Left colon (tissue), 2 donors: Measurements from ENCODE around the gene AIMP2. TPM values are rescaled to one million over a fixed set of nuclear protein-coding genes. Genes with fewer than 3 reads are reported as not detected.
"Not testable (repeated sequence)": the region's sequence is repeated elsewhere in the genome, so short reads cannot be mapped to it uniquely, and the experiment has no call there.

ENCODE experiments used
- ATAC-seq: fragments of 200-7000 bp; cut with Tn5 transposase; one replicate; pipeline ENCODE4 v1.9.1; 2020; ENCODE audit warnings: mild to moderate bottlenecking, moderate library complexity
- DNase-seq, 2 donors: peaks; one replicate each; pipeline ENCODE4 v3.0.0-alpha.2; 2020
- intact Hi-C, 2 donors: fragments of 100-400 bp; cut with DNase I in 1 of 2; cut with micrococcal nuclease in 1 of 2; formaldehyde crosslinking; loops; one replicate each; pipeline versions ENCODE4 v1.11.2 to v1.14.0; 2022; cut with DNase I, micrococcal nuclease
- total RNA-seq, 2 donors: library from RNA; stranded (reverse); fragmentation: NEBNext Ultra II Directional; extraction: Animal tissue kit (Norgen Biotek cat#: 25700); gene quantifications; one replicate each; pipeline ENCODE4 v1.2.1, GENCODE V29; 2021
- donor health status: DM: no; HTN: no; CAD: no.
- donor health status: DM: yes; HTN: yes; CAD: no.

Gene AIMP2
- total RNA-seq, 2 donors from 2014 or later, result 41.1 to 49.8 TPM

DNA sequence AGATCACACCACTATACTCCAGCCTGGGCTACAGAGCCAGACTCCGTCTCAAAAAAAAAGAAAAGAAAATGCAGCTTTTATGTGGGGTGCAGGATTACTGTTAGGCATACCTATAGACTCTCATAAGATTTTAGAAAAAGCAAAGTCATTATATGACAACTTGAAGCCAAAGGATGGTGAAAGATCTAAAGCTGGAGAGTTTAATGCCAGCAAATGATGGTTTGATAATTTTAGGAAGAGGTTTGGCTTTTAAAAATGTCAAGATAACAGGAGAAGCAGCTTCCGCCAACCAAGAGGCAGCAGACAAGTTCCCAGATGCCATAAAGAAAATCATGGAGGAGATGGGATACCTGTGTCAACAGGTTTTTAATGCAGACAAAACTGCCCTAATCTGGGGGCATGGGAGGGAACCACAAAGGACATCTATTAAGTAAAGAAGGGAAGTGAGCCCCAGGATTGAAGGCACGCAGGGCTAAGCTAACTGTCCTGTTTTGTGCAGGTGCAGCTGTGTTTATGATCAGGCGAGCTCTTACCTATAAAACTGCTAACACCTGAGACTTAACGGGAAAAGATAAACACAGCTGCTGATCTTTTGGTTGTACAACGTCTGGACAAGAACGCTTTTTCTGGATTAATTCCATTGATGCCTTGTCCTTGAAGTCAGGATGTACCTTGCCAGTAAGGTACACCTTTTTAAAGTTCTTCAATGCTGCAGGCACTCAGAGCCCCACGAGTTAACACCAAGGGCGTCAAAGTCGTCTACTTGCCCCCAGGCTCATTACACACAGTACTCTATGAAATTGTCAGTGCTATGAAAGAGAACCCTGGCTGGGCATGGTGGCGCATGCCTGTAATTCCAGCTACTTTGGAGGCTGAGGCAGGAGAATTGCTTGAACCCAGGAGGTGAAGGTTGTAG lies 11.6 kb downstream of the AIMP2 start:
- DNase-seq, result no peak
- ATAC-seq, result peak; percentile 25
- intact Hi-C loops, result no loop called here

DNA sequence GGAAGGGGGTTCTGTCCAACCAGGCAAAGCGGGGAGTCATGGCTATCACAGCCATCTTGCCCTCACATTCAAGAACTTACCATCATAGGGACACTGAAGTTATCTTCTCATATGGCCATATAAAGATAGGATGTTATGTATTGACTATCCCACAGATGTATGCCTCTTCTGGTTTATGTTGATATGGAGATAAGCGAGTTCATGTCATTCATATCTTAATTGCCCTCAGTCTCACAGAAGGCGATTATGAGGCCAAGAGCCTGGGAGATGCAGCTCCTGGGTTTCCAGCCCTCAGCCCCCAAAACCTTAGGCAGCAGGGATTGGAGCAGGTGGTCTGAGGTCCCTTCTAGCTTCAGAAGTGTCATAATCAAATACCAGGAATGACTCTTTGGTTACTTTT lies 13.6 kb downstream of the AIMP2 start:
- intact Hi-C loops, result no loop called here
- ATAC-seq (no peak), DNase-seq (no peak)

DNA sequence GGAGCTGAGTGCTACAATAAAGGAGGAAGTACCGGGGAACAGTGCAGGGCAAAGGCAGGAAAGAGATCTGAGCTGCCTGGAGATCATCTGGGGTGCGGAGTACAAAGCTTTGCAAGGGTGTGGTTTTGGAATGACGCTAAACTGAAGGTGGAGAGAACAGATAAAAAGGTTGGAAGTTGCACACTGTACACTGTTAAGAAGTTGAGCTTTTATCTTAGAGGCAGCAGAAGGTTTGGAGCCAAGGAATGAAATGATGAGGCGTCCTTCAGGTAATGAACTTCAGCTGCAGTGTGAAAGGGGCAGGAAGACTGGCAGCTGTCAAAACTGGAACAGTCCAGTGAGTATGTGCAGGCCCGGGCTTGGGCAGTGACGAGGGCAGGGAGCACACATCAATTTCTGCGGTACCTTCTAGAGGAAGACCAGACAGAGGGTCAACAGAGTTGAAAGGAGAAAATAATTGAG lies 14.9 kb downstream of the AIMP2 start:
- intact Hi-C loops, result no loop called here
- ATAC-seq, result peak; percentile 65
- DNase-seq, result peak; percentile 24 to 49

DNA sequence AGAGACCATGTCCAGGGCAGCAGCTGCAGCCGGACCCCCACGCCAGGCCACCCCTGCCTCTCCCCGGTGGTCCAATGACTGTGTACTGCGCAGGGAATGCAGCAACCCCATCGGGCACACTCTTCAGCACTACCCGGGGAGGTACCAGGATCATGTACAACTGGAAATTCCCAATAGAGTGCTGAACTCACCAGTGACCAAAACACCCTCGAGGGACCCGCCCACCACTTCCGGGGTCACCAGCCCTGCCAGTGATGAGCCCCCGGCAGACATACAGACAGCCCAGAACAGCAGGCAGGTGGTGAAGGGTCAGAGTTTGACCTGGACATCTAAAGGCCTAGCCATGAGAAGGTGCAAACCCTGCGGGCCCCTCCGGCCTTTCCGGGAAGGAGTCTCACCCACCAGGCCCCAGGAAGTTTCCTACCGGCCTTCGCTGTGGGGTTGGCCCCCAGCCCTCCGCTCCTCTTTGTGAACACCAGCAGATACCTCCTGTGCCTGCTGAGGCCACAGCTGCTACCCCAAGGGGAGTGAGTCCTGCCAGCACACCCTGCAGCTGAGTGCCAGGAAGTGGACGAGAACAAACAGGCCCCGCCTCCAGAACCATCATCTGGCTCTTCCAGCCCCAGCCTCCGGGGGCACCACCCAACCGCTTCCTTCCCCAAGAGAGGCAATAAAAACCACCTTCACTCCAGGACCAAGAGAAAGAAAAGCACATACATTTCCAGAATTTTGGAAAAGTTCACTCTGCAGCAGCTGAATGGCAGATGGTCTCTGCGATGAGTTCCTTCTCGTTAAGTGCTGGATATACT lies 17.1 kb downstream of the AIMP2 start:
- peak; percentile 91 to 92 for DNase-seq
- intact Hi-C loops, result no loop called here
- peak; percentile 90 for ATAC-seq

DNA sequence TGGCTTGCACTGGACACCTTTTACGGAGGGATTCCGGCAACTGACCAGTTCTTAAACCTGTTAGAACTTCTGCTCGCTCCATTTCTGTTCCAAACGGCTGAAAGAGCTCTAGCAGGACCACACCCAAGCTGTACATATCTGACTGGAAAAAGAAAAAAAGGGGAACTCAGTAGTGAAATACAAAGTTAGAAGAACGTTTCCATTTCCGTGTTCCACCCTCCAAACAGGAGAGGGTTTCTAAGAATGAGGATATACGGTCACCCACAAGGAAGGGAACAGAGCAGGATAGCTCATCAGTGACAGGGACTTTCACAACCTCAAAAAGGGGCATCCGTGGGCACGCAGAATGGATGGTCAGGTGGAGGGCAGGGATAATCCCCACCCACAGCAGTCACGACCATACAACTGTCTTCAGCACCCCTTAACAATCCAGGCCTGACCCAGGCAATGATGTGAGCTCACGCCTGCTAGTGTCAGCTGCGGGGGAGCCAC lies 17.8 kb downstream of the AIMP2 start:
- ATAC-seq, result peak; percentile 41
- intact Hi-C loops, result no loop called here
- no peak for DNase-seq

DNA sequence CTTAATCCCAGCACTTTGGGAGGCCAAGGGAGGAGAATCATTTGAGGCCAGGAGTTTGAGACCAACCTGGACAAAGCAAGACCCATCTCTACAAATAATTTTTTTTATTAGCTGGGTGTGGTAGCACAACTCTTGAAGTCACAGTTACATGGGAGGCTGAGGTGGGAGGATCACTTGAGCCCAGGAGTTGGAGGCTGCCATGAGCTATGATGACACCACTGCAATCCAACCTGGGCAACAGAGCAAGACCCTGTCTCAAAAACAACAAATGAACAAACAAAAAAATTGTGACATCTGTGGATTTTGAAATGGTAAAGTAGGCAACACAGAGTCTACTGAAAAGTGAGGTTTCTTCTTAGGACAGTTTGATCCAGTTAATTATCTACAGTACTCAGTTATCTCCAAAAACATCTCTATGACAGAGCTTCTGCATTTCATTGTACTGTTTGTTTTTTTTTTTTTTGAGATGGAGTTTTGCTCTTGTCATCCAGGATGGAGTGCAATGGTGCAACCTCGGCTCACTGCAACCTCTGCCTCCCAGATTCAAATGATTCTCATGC lies 18.8 kb downstream of the AIMP2 start:
- ATAC-seq, result no peak
- intact Hi-C loops, result no loop called here
- DNase-seq, result no peak

DNA sequence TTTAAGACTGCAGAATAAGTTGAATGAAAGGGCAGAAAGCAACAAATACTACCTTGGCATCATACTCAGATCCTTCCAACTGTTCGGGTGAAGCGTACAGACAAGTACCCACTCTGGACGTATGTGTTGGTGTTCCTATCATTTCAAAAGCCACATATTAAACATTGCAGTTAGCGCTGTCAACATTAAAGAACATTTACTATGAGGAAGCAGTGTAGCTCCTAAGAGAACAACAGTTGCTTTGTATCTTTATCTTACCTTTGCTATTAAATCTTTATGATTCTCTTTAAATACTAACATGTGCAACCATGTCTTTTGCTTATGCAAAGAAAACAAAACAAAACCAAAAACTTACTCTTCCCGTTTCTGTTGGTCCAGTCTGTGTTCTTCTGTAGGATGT lies 19.5 kb downstream of the AIMP2 start:
- intact Hi-C loops, result no loop called here
- no peak for DNase-seq
- peak; percentile 22 for ATAC-seq

DNA sequence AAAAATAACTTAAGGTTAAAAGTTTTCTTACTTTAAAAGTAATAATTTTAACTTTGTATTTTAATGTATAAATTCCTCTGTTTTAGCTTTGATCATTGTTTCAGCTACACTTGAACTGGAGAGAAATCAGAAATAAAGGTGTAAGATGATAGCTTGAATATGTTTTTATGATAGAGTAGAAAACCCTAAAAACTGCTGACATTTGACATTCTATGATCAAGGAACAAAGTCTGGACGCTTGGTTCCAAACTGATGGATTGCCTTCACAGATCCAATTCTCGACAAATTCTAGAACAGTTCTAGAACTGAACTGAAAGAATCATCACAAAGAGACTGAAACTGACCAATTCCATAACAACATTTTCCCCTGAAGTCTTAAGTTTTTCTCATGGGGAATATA lies 21.9 kb downstream of the AIMP2 start, which contains the start of gene ANKRD61:
ANKRD61 (plus strand) TSS at position 389 of the 400 bp plus-strand sequence; CDS start at position 389, 0 bp downstream.
- DNase-seq (no peak), ATAC-seq (no peak)
- intact Hi-C loops, result no loop called here

DNA sequence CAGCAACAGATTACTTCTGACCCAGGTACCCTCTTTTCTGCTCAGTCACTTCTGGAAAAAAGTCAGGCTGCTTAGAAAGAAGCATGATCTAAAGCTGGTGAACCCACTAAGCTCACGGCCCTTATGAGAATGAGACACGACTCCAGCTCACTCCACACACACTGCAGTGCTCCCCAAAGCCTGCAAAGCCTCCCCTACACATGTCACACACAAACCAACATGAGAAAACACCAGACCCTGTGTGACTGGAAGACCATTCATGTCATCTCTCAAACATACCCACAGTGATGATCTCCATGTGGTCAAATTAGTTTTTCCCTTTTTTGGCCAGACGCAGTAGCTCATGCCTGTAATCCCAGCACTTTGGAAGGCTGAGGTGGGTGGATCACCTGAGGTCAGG lies 22.5 kb downstream of the AIMP2 start:
- intact Hi-C loops, result no loop called here
- ATAC-seq (no peak), DNase-seq (no peak)

DNA sequence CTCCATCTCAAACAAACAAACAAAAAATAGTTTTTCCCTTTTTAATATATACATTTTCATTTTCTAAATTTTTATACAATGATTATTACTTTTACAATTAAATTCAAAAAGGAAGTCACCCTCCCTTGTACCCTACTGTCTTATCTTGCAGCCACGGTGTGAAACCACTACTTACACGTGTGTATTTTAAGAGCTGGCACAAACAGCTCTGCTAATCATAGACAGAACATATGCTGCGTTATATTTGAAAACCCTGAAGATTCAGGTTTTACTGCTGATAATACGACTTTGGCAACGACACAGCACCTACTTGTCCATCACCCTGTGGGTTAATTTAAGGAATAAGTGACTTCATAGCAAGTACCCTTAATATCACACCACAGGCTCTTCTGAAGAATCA lies 23.1 kb downstream of the AIMP2 start:
- DNase-seq, result no peak
- intact Hi-C loops, result no loop called here
- ATAC-seq, result no peak

DNA sequence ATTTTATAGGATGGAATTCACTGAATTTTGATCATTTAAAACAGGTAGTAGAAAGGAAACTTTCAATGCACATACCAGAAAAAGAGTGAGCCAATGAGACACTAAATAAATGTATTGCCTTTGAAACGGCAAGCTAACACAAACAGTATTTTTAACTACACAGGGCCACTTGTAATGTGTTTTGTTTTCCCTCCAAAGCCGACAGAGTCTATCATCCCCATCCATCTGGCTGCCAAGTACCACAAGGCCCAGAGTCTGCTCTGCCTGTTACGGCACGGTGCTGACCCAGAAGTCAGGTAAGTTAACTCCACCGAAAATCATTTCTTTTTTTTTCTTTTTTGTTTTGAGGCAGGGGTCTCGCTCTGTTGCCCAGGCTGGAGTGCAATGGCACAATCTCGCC lies 23.6 kb downstream of the AIMP2 start:
- intact Hi-C loops, result no loop called here
- no peak for DNase-seq
- ATAC-seq, result no peak

DNA sequence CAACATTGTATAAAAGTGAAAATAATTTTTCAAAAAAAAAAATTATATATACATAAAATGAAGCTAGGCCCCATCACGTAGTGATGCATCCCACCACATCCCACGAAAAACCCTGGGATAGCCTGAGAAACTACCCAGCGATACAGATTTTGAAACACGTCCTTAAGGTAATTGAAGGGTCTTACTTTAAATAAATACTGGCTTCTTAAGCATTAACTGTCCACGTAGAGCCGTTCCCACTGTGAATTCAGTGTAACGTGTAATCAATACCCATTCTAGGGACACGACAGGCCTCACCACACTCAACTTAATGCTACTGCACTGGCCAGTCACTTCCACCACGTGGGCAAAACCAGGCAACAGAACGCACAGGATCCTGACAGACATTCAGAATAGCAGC lies 26.1 kb downstream of the AIMP2 start:
- ATAC-seq (no peak), DNase-seq (no peak)
- intact Hi-C loops, result no loop called here

DNA sequence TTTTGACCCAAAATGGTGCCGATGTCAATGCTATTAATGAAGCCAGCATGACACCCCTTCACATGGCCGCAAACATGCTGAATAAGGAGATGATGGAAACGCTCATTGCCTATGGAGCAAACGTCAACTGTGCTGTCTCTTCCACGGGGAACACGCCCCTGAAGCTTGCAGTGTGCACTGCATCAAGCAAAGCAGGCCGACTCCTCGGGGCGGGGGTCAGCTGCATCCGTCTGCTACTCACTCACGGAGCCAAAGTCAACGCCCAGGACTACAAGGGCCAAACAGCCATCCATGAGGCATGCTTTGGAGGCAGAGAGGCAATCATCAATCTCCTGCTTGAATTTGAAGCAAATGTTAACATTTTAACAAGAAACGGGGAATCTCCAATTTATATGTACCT lies 26.6 kb downstream of the AIMP2 start:
- DNase-seq, result no peak
- intact Hi-C loops, result no loop called here
- no peak for ATAC-seq

DNA sequence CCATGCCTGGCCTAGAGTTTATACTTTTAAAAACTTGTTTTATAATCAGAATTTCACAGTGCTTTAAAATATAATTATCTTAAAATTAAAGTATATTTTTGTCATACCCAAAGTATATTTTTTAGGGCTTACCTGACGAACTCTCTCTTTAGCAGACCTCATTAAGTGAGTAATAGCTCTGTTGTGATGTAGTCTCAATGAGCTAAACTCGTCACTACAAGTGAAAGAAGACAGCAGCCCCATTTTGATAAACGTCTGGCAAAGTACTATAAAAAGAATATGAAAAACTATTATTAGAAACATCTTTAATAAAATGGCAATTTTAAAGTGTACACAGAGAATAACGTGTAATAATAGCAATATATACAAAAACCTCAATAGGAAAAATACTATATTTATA lies 40.7 kb downstream of the AIMP2 start:
- DNase-seq (no peak), ATAC-seq (no peak)
- intact Hi-C loops, result no loop called here

DNA sequence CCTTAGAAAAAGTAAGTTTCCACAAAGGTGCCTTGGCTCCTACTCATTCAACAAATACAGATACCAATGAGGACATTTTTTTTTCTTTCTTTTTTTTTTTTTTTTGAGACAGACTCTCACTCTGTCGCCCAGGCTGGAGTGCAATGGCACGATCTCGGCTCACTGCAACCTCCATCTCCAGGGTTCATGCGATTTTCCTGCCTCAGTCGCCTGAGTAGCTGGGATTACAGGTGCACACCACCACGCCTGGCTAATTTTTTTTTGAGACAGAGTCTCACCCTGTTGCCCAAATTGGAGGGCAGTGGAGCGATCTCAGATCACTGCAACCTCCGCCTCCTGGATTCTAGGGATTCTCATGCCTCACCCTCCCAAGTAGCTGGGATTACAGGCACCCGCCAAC lies 42.1 kb downstream of the AIMP2 start:
- ATAC-seq, DNase-seq, intact Hi-C loops: not testable (repeated sequence)

DNA sequence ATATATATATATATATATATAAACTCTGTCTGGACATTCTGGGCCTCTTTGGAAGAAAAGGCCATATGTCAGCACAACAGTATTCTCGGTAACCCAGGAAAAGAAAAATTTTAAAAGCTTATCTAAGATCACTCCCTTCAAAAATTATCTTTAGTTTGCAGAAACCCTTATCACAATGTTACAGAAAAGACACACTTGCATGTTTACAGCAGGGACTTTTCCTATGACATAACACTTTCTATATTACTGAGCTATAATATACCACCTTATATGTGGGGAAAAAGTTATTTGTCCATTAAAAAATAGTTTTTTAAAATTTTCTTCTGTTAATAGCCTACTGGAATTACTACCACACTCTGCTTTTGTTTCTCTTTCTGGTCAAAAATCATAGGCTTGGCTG lies 47.5 kb downstream of the AIMP2 start:
- ATAC-seq, result no peak
- intact Hi-C loops, result no loop called here
- DNase-seq, result no peak

DNA sequence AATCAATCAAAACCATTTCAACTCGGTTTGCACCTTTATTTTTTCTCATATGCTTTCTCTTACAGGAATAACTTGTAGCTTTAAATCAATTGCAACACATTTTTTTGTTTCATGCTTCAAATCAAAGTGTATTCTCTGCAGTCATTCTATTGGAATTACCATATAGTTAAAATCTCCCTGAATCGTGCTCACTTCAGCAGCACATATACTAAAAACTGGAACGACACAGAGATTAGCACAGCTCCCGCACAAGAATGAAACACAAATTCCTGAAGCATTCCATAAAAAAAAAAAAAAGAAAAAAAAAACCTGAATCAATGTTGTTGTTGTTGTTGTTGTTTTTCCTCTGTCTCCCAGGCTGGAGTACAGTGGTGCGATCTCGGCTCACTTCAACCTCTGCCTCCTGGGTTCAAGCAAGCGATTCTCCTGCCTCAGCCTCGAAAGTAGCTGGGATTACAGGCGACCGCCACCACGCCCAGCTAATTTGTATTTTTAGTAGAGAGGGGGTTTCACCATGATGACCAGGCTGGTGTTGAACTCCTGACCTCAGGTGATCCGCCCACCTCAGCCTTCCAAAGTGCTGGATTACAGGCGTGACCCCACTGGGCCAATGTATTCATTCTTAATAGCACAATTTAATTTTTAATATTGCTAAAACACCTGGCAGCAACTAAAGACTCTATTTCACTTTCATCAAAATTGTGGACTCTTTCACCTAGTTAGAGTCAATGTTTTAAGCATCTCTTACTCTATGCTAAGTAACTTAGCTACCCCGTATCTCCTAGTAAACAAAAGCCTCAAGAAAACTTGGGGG lies 48.5 kb downstream of the AIMP2 start:
- DNase-seq, result no peak
- intact Hi-C loops, result no loop called here
- ATAC-seq, result no peak

DNA sequence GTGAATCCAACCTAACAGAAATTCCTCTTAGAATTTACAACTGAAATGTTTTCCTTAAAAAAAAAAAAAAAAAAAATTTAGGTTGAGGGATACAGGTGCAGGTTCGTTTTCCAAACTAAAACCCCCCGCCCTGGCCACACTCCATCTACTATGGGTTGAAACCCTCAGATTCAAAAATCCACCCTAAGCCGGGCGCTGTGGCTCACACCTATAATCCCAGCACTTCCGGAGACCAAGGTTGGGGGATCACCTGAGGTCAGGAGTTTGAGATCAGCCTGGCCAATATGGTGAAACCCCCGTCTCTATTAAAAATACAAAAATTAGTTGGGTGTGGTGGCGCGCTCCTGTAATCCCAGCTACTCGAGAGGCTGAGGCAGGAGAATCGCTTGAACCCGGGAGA lies 50.9 kb downstream of the AIMP2 start:
- intact Hi-C loops, ATAC-seq, DNase-seq: not testable (repeated sequence)

DNA sequence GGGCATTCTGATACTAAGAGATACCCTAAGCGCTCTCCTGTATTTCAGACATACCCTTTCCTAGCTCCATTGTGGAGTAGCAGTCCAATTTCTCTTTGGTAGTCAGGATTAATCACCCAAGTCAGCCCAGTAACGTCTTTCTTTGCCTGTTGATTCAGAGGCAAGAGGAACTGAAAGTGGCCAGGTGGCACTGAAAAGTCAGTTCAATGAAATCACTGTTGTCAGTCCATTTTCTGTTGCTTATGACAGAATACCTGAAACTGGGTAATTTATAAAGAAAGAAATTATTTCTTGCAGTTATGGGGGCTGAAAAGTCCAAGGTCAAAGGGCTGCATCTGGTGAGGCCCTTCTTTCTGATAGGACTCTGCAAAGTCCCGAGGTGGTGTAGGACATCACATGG lies 62.3 kb downstream of the AIMP2 start:
- intact Hi-C loops, result no loop called here
- no peak for DNase-seq
- no peak for ATAC-seq
